A549 (cell line): ENCODE results near the gene TNFRSF13B. TPM values are rescaled to one million over a fixed set of nuclear protein-coding genes. Genes with fewer than 3 reads are reported as not detected.
A peak's percentile ranks its signal among the peaks of the same experiment; 100 is the strongest.

Experiments used
- ATAC-seq, 2 experiments: fragments of 200-7000 bp in 1 of 2; fragments of >200 bp in 1 of 2; cut with Nextera tagmentation in 1 of 2; cut with Tn5 transposase in 1 of 2; 3 replicates each; pipeline versions ENCODE4 v1.8.0 to v1.9.1; 2018 to 2020; ENCODE audit warnings: mild to moderate bottlenecking in 1 of 2, moderate library complexity in 1 of 2
- CTCF ChIA-PET: fragments of 300-600 bp; sonication (Branson Sonifier 250); formaldehyde crosslinking; extraction: SDS; loops from one replicate; lab custom pipeline; 2021; ENCODE audit warnings: antibody characterized with exemption, inconsistent platforms; lab: Yijun Ruan, JAX
- POLR2A ChIA-PET: fragments of 350-600 bp; formaldehyde crosslinking; extraction: SDS; loops from one replicate; lab custom pipeline; 2021; ENCODE audit warnings: antibody characterized with exemption, inconsistent platforms; lab: Yijun Ruan, JAX
- DNase-seq, 2 experiments: peaks; one replicate each; pipeline versions ENCODE4 v3.0.0 to v3.0.0-alpha.2; 2011 to 2016; ENCODE audit warnings: low read depth in 1 of 2, low spot score in 1 of 2
- FAIRE-seq: peaks from 2 replicates; lab custom pipeline; 2011; peaks lifted over from hg19 to GRCh38; lab: Jason Lieb, UNC
- H3K27ac ChIP-seq, 2 experiments: fragments of >200 bp; sonication (Bioruptor Twin); formaldehyde crosslinking; 3 replicates each; pipeline ENCODE4 v1.5.1; 2016 to 2017
- H3K4me1 ChIP-seq: fragments of >200 bp; sonication (Bioruptor Twin); formaldehyde crosslinking; 3 replicates; pipeline ENCODE4 v1.6.1; 2016
- H3K4me2 ChIP-seq: fragments of >200 bp; sonication (Bioruptor Twin); formaldehyde crosslinking; 3 replicates; pipeline ENCODE4 v1.6.1; 2016
- H3K4me3 ChIP-seq: fragments of >200 bp; sonication (Bioruptor Twin); formaldehyde crosslinking; 3 replicates; pipeline ENCODE4 v1.5.1; 2016
- H3K9me3 ChIP-seq: fragments of >200 bp; sonication (Bioruptor Twin); formaldehyde crosslinking; 3 replicates; pipeline ENCODE4 v1.6.1; 2016
- CBX2 ChIP-seq: fragments of 200-600 bp; sonication (generic); IDR thresholded peaks from 2 replicates; pipeline ENCODE4 v1.6.1; 2016; ENCODE audit warnings: low read depth, mild to moderate bottlenecking, borderline replicate concordance
- CHD4 ChIP-seq: fragments of 200-600 bp; sonication (generic); IDR thresholded peaks from 2 replicates; pipeline ENCODE4 v1.6.1; 2016; ENCODE audit warnings: antibody characterized with exemption, mild to moderate bottlenecking, borderline replicate concordance
- CTCF ChIP-seq: fragments of >200 bp; sonication (Bioruptor Twin); formaldehyde crosslinking; IDR thresholded peaks from 3 replicates; pipeline ENCODE4 v1.5.1; 2016
- E2F6 ChIP-seq: IDR thresholded peaks from 2 replicates; pipeline ENCODE4 v1.6.1; 2012; ENCODE audit warnings: low read depth, borderline replicate concordance
- EP300 ChIP-seq, 2 experiments: fragments of >200 bp; sonication (Bioruptor Twin); formaldehyde crosslinking; IDR thresholded peaks; 2 replicates in 1 of 2; 3 replicates in 1 of 2; pipeline ENCODE4 v1.6.1; 2016 to 2017
- ESRRA ChIP-seq: fragments of 150-350 bp; IDR thresholded peaks from 2 replicates; pipeline ENCODE4 v1.6.1; 2014; ENCODE audit warnings: mild to moderate bottlenecking, low read length, borderline replicate concordance
- FOSL2 ChIP-seq, 2 experiments: fragments of 450-650 bp in 1 of 2; fragments of >200 bp in 1 of 2; sonication (Bioruptor Twin) in 1 of 2; formaldehyde crosslinking; IDR thresholded peaks; 2 replicates each; pipeline versions ENCODE4 v1.5.0 to v1.6.1; 2016 to 2020; ENCODE audit warnings: mild to moderate bottlenecking in 1 of 2, moderate library complexity in 1 of 2
- HDAC2 ChIP-seq: fragments of 200-600 bp; sonication (generic); IDR thresholded peaks from 2 replicates; pipeline ENCODE4 v1.6.1; 2016
- HES2 ChIP-seq: fragments of >200 bp; sonication (Bioruptor Twin); formaldehyde crosslinking; IDR thresholded peaks from 2 replicates; pipeline ENCODE4 v1.6.1; 2016
- HOXA7 ChIP-seq: fragments of 250-450 bp; sonication (Bioruptor Pico); IDR thresholded peaks from 2 replicates; pipeline ENCODE4 v1.5.0; 2020; ENCODE audit warnings: mild to moderate bottlenecking, moderate library complexity
- HOXB5 ChIP-seq: fragments of 250-450 bp; sonication (Bioruptor Pico); IDR thresholded peaks from 2 replicates; pipeline ENCODE4 v1.5.0; 2020; ENCODE audit warnings: mild to moderate bottlenecking, moderate library complexity
- JUN ChIP-seq, 2 experiments: fragments of >200 bp; sonication (Bioruptor Twin); formaldehyde crosslinking; IDR thresholded peaks; 2 replicates in 1 of 2; 3 replicates in 1 of 2; pipeline ENCODE4 v1.6.1; 2016 to 2017
- MAZ ChIP-seq: fragments of 150-350 bp; IDR thresholded peaks from 2 replicates; pipeline ENCODE4 v1.6.1; 2014; ENCODE audit warnings: antibody characterized with exemption, low read depth, low read length, borderline replicate concordance
- NPAS2 ChIP-seq: fragments of 250-450 bp; sonication (Bioruptor Pico); IDR thresholded peaks from 2 replicates; pipeline ENCODE4 v1.8.0; 2022; ENCODE audit warnings: mild to moderate bottlenecking, moderate library complexity, borderline replicate concordance
- RAD21 ChIP-seq, 2 experiments: fragments of >200 bp in 1 of 2; sonication (Bioruptor Twin) in 1 of 2; formaldehyde crosslinking in 1 of 2; IDR thresholded peaks in 1 of 2; conservative IDR thresholded peaks in 1 of 2; 2 replicates in 1 of 2; 3 replicates in 1 of 2; pipeline ENCODE4 v1.6.1; 2012 to 2018; ENCODE audit warnings: inconsistent platforms in 1 of 2
- RFX5 ChIP-seq: fragments of 450-650 bp; IDR thresholded peaks from 2 replicates; pipeline ENCODE4 v1.7.1; 2014; ENCODE audit warnings: antibody characterized with exemption, mild to moderate bottlenecking, moderate library complexity
- RNF2 ChIP-seq: fragments of 200-600 bp; sonication (generic); IDR thresholded peaks from 2 replicates; pipeline ENCODE4 v1.6.1; 2016; ENCODE audit warnings: low read depth, mild to moderate bottlenecking, antibody characterized with exemption, moderate library complexity, borderline replicate concordance
- SMC3 ChIP-seq: fragments of >200 bp; sonication (Bioruptor Twin); formaldehyde crosslinking; IDR thresholded peaks from 3 replicates; pipeline ENCODE4 v1.6.1; 2018; ENCODE audit warnings: inconsistent platforms
- TP53 ChIP-seq: fragments of 250-450 bp; sonication (Bioruptor Pico); IDR thresholded peaks from 2 replicates; pipeline ENCODE4 v1.5.0; 2021; ENCODE audit warnings: mild to moderate bottlenecking, moderate library complexity
- ZSCAN20 ChIP-seq: fragments of 250-450 bp; sonication (Bioruptor Pico); IDR thresholded peaks from 2 replicates; pipeline ENCODE4 v1.8.0; 2022; ENCODE audit warnings: mild to moderate bottlenecking, moderate library complexity
- WGBS: methylation state at CpG from one replicate; pipeline ENCODE4 v1.1.6; 2017; ENCODE audit errors: missing lambda C conversion rate; 5-methylcytosine and 5-hydroxymethylcytosine counted together
- polyA plus RNA-seq, 4 experiments: library from polyadenylated mRNA; depleted of rRNA in 3 of 4; stranded (reverse); fragments of >200 nt; fragmentation: RNase III in 1 of 4; extraction: RNeasy Plus Mini Kit Qiagen cat#74134 plus additional on column Dnase treatment in 1 of 4; gene quantifications; 2 replicates in 3 of 4; 3 replicates in 1 of 4; pipeline ENCODE4 v1.2.3, GENCODE V29; 2011 to 2017
- TF ChIP-seq, protein P1 (sequence below): IDR thresholded peaks from 2 replicates; pipeline ENCODE4 v1.6.1; 2012
- TF ChIP-seq, protein P2 (sequence below): fragments of 250-450 bp; sonication (Bioruptor Pico); IDR thresholded peaks from 2 replicates; pipeline ENCODE4 v1.5.0; 2021; ENCODE audit warnings: mild to moderate bottlenecking, moderate library complexity, borderline replicate concordance

The TNFRSF13B gene
- polyA plus RNA-seq, 2 of the 4 experiments (the other 2 are of a cell fraction) = not detected

DNA sequence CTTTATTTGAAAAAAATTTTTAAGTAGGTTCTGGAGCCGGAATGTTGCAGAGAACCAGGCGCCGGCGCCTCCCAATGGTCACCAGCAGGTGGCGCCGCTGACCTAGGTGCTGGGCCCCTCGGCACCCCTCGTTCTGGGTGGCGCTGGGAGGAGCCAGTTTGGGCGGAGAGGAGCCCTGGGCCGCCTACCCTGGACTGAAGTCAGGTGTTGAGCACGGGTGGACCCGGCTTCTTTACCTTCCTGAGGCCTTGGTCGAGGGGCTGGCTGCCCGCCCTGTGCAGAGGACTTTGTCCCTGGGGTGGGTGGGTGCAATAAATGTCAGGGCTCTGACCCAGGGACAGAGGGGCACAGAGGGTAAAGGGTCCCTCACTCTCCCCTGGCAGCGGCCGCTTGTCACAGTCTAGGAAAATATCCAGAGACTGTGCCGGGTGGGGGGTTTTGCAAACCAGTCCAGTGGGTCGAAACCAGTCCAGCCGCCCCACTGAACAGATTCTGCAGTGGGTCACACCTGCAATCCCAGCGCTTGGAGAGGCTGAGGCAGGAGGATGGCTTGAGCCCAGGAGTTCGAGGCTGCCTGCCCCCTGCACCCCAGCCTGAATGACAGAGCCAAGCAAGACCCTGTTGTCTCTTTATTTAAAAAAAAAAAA is 30.1 kb upstream of the TNFRSF13B start:
- Histone ChIP-seq H3K27ac (peak overlapping the region; percentile 77 to 83), H3K4me2 (peak overlapping the region; percentile 86), H3K4me1 (peaks cover 11% of the 10 kb centered on the region), H3K4me3 (no peak overlapping the region), H3K9me3 (no peaks in the 10 kb centered on the region)
- TF ChIP-seq SMC3 (peak; percentile 99), FOSL2 (IDR thresholded peaks at IDR 0.05) (no peak), FOSL2 (CRISPR knock-in tag; IDR thresholded peaks at IDR 0.05) (no peak), HOXB5 (0 out of 2 replicates have a peak, but pooled peaks have one; percentile 10), CBX2 (no peak), CTCF (peak; percentile 99), RAD21 (conservative IDR thresholded peaks at IDR 0.05 in 1 of 2, IDR thresholded peaks at IDR 0.05 in 1 of 2) (peak; percentile 99 to 100)
- TF ChIP-seq, protein P1, sequence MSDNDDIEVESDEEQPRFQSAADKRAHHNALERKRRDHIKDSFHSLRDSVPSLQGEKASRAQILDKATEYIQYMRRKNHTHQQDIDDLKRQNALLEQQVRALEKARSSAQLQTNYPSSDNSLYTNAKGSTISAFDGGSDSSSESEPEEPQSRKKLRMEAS = peak; percentile 53; the same call in 1 of the 2 replicates
- peak; percentile 84 to 93 for ATAC-seq
- peak; percentile 81 to 88 for DNase-seq
- ChIA-PET POLR2A (no interaction called here), CTCF (interaction anchor here (0.6 to 5.2 kb wide), 18 partner anchors 9 to 1260 kb away, joined by 3 to 55 read pairs (median 4); no protein-coding TSS in a partner anchor)
- peak; percentile 32 for FAIRE-seq
- 22% methylated on average over 22 of the region's 22 CpGs for WGBS

DNA sequence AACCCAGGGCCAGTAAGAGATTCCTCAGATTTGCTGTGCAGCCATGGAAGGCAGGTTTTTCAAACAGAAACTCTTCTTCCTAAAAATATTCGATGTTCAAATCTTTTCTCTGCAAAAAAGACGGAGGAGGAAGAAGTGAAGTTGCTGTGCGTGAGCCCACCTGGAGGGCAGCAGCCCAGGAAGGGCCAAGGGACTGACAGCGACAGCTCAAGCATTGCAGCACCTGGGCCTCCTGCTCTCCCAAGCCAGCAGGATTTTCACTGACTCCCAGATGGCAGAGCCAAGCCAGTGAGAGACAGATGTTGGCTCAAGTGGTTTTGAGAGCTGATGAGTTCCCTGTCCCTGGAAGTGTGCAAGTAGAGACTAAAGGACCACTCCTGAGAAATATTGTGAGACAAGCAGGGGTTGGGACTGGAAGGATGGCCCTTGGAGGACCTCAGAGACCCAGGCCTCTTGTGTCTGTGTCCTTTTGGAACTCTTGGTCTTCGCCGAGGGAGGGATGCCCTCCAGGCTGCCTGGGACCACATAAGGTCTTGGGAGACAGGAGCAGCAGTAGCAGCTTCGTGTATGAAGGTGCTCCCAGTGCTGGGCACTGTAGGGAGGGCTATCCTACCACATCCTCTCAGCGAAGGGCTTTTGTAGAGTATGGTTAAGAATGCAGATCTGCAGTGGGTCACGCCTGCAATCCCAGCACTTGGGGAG is 29.3 kb upstream of the TNFRSF13B start:
- Histone ChIP-seq H3K4me2 (peak overlapping the region; percentile 86; the same call in 2 of the 3 replicates), H3K4me1 (peaks cover 11% of the 10 kb centered on the region), H3K27ac (peak overlapping the region in 1 of 2 experiments; percentile 83; a peak in 4 of 6 replicates), H3K4me3 (no peak overlapping the region), H3K9me3 (no peaks in the 10 kb centered on the region)
- no peak for FAIRE-seq
- peak; percentile 8 to 33; a peak in 3 of 6 replicates for ATAC-seq
- no peak for DNase-seq
- POLR2A ChIA-PET = no interaction called here
- CTCF ChIA-PET = interaction anchor here (0.5 to 5.2 kb wide), 38 partner anchors 12 to 312 kb away, joined by 3 to 55 read pairs (median 4); partner anchors contain the start of gene FLCN
- 67% methylated on average over 9 of the region's 9 CpGs for WGBS
- TF ChIP-seq HOXB5 (no peak), HDAC2 (no peak), RNF2 (no peak), JUN (IDR thresholded peaks at IDR 0.05) (no peak), NPAS2 (CRISPR knock-in tag) (no peak), RFX5 (no peak), MAZ (no peak), FOSL2 (IDR thresholded peaks at IDR 0.05) (no peak), FOSL2 (CRISPR knock-in tag; IDR thresholded peaks at IDR 0.05) (no peak), E2F6 (no peak), ESRRA (no peak), HES2 (no peak), HOXA7 (CRISPR knock-in tag) (no peak), CHD4 (no peak), TP53 (no peak), ZSCAN20 (CRISPR knock-in tag) (no peak), EP300 (IDR thresholded peaks at IDR 0.05) (no peak)
- TF ChIP-seq, protein P2, sequence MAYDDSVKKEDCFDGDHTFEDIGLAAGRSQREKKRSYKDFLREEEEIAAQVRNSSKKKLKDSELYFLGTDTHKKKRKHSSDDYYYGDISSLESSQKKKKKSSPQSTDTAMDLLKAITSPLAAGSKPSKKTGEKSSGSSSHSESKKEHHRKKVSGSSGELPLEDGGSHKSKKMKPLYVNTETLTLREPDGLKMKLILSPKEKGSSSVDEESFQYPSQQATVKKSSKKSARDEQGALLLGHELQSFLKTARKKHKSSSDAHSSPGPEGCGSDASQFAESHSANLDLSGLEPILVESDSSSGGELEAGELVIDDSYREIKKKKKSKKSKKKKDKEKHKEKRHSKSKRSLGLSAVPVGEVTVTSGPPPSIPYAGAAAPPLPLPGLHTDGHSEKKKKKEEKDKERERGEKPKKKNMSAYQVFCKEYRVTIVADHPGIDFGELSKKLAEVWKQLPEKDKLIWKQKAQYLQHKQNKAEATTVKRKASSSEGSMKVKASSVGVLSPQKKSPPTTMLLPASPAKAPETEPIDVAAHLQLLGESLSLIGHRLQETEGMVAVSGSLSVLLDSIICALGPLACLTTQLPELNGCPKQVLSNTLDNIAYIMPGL = no peak
- TF ChIP-seq, protein P1 = no peak; the same call in 1 of the 2 replicates
